Stimulated activated CD4-positive, alpha-beta T cell treated with anti-CD3 and anti-CD28 coated beads, Interleukin-1b, Interleukin-23, amount 100 ng/mL, for 48 hours (primary cell): ENCODE measurements around the gene CREB3L2.
A peak's percentile ranks its signal among the peaks of the same experiment; 100 is the strongest.

Experiments
- DNase-seq: peaks from one replicate; pipeline ENCODE4 v3.0.0-alpha.2; 2020

Gene CREB3L2

GRCh38 chr7:137891016-137891655 lies 110.8 kb downstream of the CREB3L2 start:
- no peak for DNase-seq

- peak; percentile 43 for DNase-seq
These were observed 111.4 kb downstream of the CREB3L2 start for GRCh38 chr7:137890449-137890921.

- DNase-seq = no peak
These were observed 113.6 kb downstream of the CREB3L2 start for GRCh38 chr7:137888241-137888640.

- DNase-seq = no peak
These were observed 115.1 kb downstream of the CREB3L2 start for GRCh38 chr7:137886746-137887145.

GRCh38 chr7:137886281-137886680 lies 115.6 kb downstream of the CREB3L2 start:
- DNase-seq = no peak

GRCh38 chr7:137885678-137886077 lies 116.2 kb downstream of the CREB3L2 start:
- no peak for DNase-seq

GRCh38 chr7:137882806-137883205 lies 119.1 kb downstream of the CREB3L2 start:
- no peak for DNase-seq

- peak; percentile 55 for DNase-seq
These were observed 119.6 kb downstream of the CREB3L2 start for GRCh38 chr7:137882261-137882668.

GRCh38 chr7:137881607-137882260 lies 120.2 kb downstream of the CREB3L2 start:
- DNase-seq = no peak

- DNase-seq = no peak
These were observed 121.5 kb downstream of the CREB3L2 start for GRCh38 chr7:137880432-137880831.

GRCh38 chr7:137879357-137880158 lies 122.3 kb downstream of the CREB3L2 start:
- DNase-seq = peak; percentile 40

GRCh38 chr7:137878333-137878961 lies 123.4 kb downstream of the CREB3L2 start:
- no peak for DNase-seq

- no peak for DNase-seq
These were observed 124.7 kb downstream of the CREB3L2 start for GRCh38 chr7:137877027-137877675.

- DNase-seq = no peak
These were observed 126.1 kb downstream of the CREB3L2 start for GRCh38 chr7:137875746-137876145.

GRCh38 chr7:137873979-137874777 lies 127.7 kb downstream of the CREB3L2 start:
- no peak for DNase-seq

GRCh38 chr7:137873524-137873923 lies 128.4 kb downstream of the CREB3L2 start:
- DNase-seq = peak; percentile 49

- no peak for DNase-seq
These were observed 130.5 kb downstream of the CREB3L2 start for GRCh38 chr7:137871170-137871915.

GRCh38 chr7:137870684-137871083 lies 131.2 kb downstream of the CREB3L2 start:
- no peak for DNase-seq

- DNase-seq = no peak
These were observed 131.8 kb downstream of the CREB3L2 start for GRCh38 chr7:137870078-137870477.

GRCh38 chr7:137869260-137869659 lies 132.6 kb downstream of the CREB3L2 start:
- DNase-seq = no peak

- DNase-seq = no peak
These were observed 134.6 kb downstream of the CREB3L2 start for GRCh38 chr7:137867289-137867688.
